ENCODE results near the gene KIAA0513. TPM values are rescaled to one million over a fixed set of nuclear protein-coding genes. Genes with fewer than 3 reads are reported as not detected.

KIAA0513 gene
- total and polyA plus RNA-seq, 10 donors: 1.7 to 30.0 (median 21.9) TPM

DNA sequence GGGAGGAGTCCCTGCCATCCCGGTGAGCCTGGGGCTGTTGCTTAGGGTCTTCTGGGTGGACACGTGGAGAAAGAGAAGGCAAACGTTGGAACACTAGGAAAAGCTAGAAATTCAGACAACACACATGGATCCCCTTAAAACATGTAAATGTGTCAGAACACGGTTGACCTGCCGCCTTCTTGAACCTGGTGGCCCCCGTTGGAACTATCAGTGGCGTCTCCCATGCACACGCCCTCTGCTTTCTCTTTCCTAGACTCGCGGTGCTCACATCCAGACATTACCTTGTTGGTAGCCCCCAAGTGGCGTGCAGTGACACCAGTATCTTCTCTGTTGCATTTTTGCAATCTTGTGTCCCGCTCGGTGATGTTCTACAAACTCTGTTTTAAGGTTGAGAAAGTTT, 66.1 kb downstream of the KIAA0513 start:
- H3K27me3 ChIP-seq (replicated peaks in 1 of 7): peaks cover 0 to 12% (median 0%) of the 10 kb centered on the region in 7 donors
- no peak overlapping the region for H3K27ac ChIP-seq
- H3K4me3 ChIP-seq: no peak overlapping the region
- H3K4me1 ChIP-seq: peaks cover 0 to 13% (median 4%) of the 10 kb centered on the region in 6 donors
- H3K36me3 ChIP-seq: peaks cover 0 to 23% (median 7%) of the 10 kb centered on the region in 6 donors
- intact Hi-C loops (cut with DNase I; ENCODE audit: low total_unique reads): no loop called here
- TF ChIP-seq POLR2AphosphoS5 (IDR thresholded peaks at IDR 0.05) (peak in 1 of 3 donors; percentile 3), POLR2A (IDR thresholded peaks at IDR 0.05) (no peak)
- TF ChIP-seq, protein P1, sequence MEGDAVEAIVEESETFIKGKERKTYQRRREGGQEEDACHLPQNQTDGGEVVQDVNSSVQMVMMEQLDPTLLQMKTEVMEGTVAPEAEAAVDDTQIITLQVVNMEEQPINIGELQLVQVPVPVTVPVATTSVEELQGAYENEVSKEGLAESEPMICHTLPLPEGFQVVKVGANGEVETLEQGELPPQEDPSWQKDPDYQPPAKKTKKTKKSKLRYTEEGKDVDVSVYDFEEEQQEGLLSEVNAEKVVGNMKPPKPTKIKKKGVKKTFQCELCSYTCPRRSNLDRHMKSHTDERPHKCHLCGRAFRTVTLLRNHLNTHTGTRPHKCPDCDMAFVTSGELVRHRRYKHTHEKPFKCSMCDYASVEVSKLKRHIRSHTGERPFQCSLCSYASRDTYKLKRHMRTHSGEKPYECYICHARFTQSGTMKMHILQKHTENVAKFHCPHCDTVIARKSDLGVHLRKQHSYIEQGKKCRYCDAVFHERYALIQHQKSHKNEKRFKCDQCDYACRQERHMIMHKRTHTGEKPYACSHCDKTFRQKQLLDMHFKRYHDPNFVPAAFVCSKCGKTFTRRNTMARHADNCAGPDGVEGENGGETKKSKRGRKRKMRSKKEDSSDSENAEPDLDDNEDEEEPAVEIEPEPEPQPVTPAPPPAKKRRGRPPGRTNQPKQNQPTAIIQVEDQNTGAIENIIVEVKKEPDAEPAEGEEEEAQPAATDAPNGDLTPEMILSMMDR (IDR thresholded peaks at IDR 0.05 in 8 of 11, conservative IDR thresholded peaks at IDR 0.05 in 3 of 11): no peak
- 89 to 91% (median 91%) methylated on average over 13 of the region's 13 CpGs for WGBS, 5 donors
- H3K9me3 ChIP-seq: no peaks in the 10 kb centered on the region
- no peak for DNase-seq

DNA sequence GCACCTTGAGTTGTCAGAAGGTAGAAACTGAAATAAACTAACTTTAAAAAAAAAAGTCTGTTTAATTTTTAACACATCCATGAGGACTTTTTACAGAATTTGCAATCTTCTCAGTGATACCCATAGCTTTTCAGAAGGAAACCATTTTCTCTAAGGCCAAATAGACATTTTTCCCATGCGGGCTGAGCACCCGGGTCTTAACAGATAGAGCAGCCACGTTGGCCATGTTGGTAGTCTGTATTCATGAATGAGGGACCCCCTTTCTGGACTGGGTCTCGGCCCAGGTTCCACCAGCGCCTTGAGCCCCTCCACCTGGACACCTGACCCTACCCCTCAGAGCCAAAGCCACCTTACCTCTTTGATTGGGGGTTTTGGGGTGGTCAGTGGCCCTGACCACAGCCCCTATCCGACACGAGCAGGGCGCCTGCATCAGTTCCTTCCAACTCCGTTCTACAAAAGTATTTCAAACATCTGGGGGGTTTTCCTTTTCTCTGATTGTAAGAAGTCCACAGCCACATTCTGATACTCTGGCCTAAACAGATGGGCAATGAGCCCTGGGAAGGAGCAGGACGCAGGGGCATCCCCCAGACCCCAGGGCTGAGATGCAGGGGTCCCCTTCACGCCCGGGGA, 66.7 kb downstream of the KIAA0513 start:
- Histone ChIP-seq H3K9me3 (no peaks in the 10 kb centered on the region), H3K36me3 (peaks cover 0 to 17% (median 2%) of the 10 kb centered on the region in 6 donors), H3K4me3 (no peak overlapping the region), H3K27me3 (replicated peaks in 1 of 7) (peaks cover 0 to 12% (median 0%) of the 10 kb centered on the region in 7 donors), H3K27ac (no peak overlapping the region), H3K4me1 (peaks cover 0 to 13% (median 4%) of the 10 kb centered on the region in 6 donors)
- intact Hi-C loops (cut with DNase I; ENCODE audit: low total_unique reads): no loop called here
- no peak for DNase-seq
- TF ChIP-seq, protein P1 (IDR thresholded peaks at IDR 0.05 in 8 of 11, conservative IDR thresholded peaks at IDR 0.05 in 3 of 11): no peak
- no peak for TF ChIP-seq POLR2A (IDR thresholded peaks at IDR 0.05)
- no peak for TF ChIP-seq POLR2AphosphoS5 (IDR thresholded peaks at IDR 0.05)
- WGBS, 5 donors: 84 to 93% (median 90%) methylated on average over 12 of the region's 12 CpGs

DNA sequence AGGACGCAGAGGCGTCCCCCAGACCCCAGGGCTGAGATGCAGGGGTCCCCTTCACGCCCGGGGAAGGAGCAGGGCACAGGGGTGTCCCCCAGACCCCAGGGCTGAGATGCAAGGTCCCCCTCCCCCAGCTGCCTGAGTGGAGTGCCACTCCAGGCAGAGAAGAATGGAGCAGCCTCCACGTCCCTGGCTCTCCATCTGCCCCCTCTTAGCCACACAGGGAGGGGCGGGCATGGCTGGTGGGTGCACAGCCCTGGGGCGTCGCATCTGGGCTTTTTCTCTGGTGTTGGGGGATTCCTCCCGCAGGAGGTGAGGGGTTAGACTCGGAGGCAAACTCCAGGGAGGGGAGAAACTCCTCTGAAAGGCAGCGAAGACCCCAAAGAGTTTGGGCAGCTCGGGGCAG, 67.2 kb downstream of the KIAA0513 start:
- no peak overlapping the region for H3K4me3 ChIP-seq
- peaks cover 0 to 12% (median 0%) of the 10 kb centered on the region in 6 donors for H3K36me3 ChIP-seq
- H3K4me1 ChIP-seq: peaks cover 0 to 13% (median 4%) of the 10 kb centered on the region in 6 donors
- peaks cover 0 to 12% (median 0%) of the 10 kb centered on the region in 7 donors for H3K27me3 ChIP-seq (replicated peaks in 1 of 7)
- no peak for TF ChIP-seq POLR2A (IDR thresholded peaks at IDR 0.05)
- TF ChIP-seq, protein P1 (IDR thresholded peaks at IDR 0.05 in 8 of 11, conservative IDR thresholded peaks at IDR 0.05 in 3 of 11): no peak
- no peak for TF ChIP-seq POLR2AphosphoS5 (IDR thresholded peaks at IDR 0.05)
- no peak overlapping the region for H3K27ac ChIP-seq
- 74 to 93% (median 83%) methylated on average over 8 to 12 of the region's 12 CpGs for WGBS, 5 donors
- no peaks in the 10 kb centered on the region for H3K9me3 ChIP-seq
- no peak for DNase-seq
- intact Hi-C loops (cut with DNase I; ENCODE audit: low total_unique reads): no loop called here

DNA sequence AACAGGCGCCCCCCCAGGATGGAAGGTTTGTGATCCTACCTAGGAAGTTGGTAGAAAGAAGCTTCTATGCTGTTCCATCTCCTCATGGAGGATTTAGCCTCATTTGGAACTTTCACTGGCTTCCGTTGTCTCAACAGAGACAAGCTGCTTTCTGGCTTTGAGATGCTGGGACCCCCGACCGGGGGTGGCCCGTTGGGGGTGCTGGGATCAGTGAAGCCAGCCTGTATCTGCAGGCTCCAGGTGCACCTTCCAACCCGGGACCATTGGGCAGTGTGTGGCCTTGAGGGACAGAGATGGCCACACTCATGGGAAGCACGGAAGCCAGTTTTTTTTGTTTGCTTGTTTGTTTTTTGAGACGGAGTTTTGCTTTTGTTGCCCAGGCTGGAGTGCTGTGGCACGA, 69.3 kb downstream of the KIAA0513 start:
- H3K27ac ChIP-seq: no peak overlapping the region
- 78 to 89% (median 82%) methylated on average over 9 of the region's 9 CpGs for WGBS, 5 donors
- DNase-seq: no peak
- H3K36me3 ChIP-seq: no peaks in the 10 kb centered on the region
- peaks cover 0 to 9% (median 3%) of the 10 kb centered on the region in 6 donors for H3K4me1 ChIP-seq
- H3K27me3 ChIP-seq (replicated peaks in 1 of 7): peaks cover 0 to 12% (median 0%) of the 10 kb centered on the region in 7 donors
- no peaks in the 10 kb centered on the region for H3K9me3 ChIP-seq
- H3K4me3 ChIP-seq: no peak overlapping the region
- no peak for TF ChIP-seq POLR2A (IDR thresholded peaks at IDR 0.05)
- TF ChIP-seq, protein P1 (IDR thresholded peaks at IDR 0.05 in 8 of 11, conservative IDR thresholded peaks at IDR 0.05 in 3 of 11): no peak
- no peak for TF ChIP-seq POLR2AphosphoS5 (IDR thresholded peaks at IDR 0.05)
- intact Hi-C loops (cut with DNase I; ENCODE audit: low total_unique reads): no loop called here

Measured in spleen (tissue), 11 donors.